Dedifferentiated amniotic fluid mesenchymal stem cell (primary cell): ENCODE measurements around the gene DCXR.

Source experiments
- DNase-seq: peaks from one replicate; pipeline ENCODE4 v3.0.0-alpha.2; 2016; ENCODE audit errors: extremely low spot score

The DCXR gene

DNA sequence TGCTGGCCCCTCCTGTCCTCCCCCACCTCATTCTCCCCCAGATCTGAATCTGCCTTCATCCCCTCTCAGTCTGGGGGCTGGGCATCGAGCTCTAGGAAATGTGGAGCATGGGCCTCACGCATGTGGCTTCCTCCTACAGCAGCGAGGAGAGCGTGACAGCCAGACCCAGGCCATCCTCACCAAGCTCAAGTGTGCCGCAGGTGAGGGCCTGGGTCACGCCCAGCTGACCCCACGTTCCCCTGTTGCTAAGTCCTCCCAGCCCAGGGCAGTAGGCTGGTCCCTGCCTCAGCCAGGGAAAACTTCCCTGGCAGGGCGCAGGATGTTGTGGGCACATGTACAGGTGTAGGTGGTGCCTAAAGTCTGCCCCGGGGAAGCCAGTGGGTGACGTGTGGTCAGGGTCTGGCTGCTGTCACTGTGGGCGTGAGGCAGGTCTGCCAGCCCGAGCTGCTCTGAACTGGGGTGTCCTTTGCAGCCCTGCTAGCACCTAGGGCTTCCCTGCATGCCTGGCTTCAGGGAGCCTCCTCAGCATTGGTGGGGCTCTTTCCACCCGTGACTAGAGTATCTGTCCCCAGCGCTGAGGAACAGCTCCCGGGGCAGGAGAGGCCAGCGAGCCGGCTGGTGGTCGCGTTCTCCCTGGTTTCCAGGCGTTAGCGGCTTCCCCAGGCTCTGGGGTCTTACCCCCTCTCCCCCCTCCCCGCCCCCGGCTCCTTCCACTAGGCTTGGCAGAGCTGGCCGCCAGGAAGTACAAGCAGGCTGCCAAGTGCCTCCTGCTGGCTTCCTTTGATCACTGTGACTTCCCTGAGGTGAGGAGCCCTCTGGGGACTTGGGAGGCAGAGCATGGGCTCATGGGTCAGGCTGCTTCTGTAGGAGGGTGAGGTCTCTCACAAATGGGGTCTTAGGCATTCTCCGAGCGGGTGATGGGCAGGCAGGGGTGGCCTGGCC, 17.8 kb upstream of the DCXR start:
- DNase-seq, result no peak

DNA sequence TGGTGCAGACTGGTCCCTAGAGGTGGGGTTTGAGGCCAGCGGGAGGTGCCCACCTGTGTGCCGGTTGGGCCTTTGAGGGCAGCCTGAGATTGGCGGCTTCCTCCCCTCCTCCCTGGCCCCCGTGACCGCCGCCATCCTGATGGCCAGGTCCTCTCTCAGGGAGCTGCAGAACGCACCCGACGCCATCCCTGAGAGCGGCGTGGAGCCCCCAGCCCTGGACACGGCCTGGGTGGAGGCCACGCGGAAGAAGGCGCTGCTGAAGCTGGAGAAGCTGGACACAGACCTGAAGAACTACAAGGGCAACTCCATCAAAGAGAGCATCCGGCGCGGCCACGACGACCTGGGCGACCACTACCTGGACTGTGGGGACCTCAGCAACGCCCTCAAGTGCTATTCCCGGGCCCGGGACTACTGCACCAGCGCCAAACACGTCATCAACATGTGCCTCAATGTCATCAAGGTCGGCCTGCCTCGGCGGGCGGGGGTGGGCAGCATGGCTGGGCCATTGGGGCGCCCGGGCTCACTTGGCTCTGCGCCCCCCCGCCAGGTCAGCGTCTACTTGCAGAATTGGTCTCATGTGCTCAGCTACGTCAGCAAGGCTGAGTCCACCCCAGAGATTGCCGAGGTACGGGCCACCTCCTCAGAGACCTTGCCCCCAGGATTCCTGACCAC, 17.0 kb upstream of the DCXR start:
- no peak for DNase-seq

- DNase-seq, result no peak
Measured at GRCh38 chr17:82053556-82054263, 16.2 kb upstream of the DCXR start.

DNA sequence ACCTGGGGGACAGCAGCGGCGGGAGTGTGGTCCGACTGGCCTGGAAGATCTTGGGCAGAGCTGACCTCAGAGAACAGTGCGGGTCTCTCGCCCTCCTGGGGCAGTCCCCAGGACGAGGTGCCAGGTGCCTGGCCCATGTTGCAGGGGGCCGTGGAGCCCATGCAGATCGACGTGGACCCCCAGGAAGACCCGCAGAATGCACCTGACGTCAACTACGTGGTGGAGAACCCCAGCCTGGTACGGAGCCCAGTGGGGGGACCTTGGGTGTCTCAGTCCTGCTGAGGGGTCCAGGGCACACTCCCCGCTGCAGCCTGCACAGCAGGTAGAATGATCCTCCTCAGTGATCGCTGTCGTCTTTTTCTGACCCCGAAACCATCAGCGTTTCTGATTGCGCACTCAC, 15.6 kb upstream of the DCXR start:
- no peak for DNase-seq

DNA sequence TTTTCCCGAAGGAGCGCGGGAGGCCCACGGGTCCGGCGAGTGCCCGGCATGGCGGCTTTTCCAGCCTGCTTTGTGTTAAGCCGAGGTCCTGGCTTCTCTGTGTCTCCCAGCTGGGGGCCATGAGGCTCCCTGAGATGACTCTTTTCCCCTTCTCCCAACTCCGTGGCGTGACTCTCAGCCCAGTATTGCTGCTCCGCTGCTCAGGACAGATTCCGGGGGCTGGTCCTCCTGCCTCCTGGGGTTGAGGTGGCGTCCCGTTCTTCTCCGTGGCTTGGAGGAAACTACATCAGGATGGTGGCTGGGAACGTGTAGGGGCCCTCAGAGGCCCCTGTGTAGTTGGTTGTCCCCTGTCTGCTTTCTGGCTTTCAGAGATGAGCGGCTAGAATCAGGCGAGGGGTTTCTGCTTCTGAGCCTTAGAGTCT, 15.2 kb upstream of the DCXR start:
- no peak for DNase-seq

GRCh38 chr17:82051776-82052637, 14.5 kb upstream of the DCXR start, which contains the start of the genes GPS1 and RFNG:
GPS1 (plus strand) TSS chr17:82051898; CDS start chr17:82051932, 34 bp downstream.
RFNG (minus strand) TSS chr17:82051811; CDS start chr17:82051766, 45 bp downstream.
- DNase-seq, result no peak

GRCh38 chr17:82050761-82051641, 13.5 kb upstream of the DCXR start:
- no peak for DNase-seq

GRCh38 chr17:82050152-82050760, 12.8 kb upstream of the DCXR start:
- DNase-seq, result no peak

DNA sequence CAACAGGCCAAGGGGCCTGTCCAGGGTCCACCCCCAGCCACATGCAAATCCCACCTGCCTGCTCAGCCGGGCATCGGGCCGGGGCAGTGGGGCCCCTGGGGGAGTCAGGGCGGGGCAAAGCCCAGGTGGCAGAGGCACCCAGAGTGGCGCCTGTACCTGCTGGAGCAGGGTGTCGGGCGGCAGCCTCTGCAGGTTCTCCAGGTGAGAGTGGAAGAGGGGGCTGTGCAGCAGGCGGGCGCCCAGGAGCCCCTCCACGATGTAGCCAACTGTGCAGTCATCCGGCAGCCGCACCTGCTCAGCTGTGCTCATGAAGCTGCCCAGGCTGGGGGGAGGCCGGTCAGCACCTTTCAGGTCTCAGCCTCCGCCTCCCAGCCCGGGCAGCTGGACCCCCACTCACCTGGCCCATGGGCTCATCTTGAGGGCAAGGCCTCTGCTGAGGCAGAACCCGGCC, 12.0 kb upstream of the DCXR start:
- DNase-seq, result no peak

- DNase-seq, result no peak
Measured at GRCh38 chr17:82049106-82049505, 11.6 kb upstream of the DCXR start.

- no peak for DNase-seq
Measured at GRCh38 chr17:82048571-82048971, 11.1 kb upstream of the DCXR start.

- DNase-seq, result no peak
Measured at GRCh38 chr17:82047914-82048570, 10.5 kb upstream of the DCXR start.

- no peak for DNase-seq
Measured at GRCh38 chr17:82047379-82047778, 9.9 kb upstream of the DCXR start.

GRCh38 chr17:82046903-82047302, 9.4 kb upstream of the DCXR start:
- DNase-seq, result no peak

GRCh38 chr17:82045936-82046484, 8.5 kb upstream of the DCXR start:
- DNase-seq, result no peak

DNA sequence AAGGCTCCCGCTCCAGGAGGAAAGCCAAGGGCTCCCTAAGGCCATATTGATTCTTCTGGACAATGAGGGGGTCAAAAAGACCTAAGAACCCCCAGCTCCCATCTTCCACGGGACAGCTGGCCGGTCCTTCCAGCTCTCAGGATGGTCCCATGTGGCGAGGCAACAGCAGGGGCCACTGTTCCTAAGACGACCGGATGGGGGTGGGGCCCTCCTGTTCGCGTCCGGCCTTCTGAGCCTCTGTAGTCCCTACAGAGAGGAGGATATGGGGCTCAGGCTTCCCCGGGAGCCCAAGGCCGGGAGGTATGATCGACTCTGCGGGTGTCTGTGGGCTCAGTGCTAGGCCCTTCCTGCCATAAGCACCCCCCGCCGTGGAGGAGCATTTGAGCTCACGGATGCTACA, 6.0 kb upstream of the DCXR start:
- no peak for DNase-seq

- no peak for DNase-seq
Measured at GRCh38 chr17:82042649-82043048, 5.2 kb upstream of the DCXR start.

DNA sequence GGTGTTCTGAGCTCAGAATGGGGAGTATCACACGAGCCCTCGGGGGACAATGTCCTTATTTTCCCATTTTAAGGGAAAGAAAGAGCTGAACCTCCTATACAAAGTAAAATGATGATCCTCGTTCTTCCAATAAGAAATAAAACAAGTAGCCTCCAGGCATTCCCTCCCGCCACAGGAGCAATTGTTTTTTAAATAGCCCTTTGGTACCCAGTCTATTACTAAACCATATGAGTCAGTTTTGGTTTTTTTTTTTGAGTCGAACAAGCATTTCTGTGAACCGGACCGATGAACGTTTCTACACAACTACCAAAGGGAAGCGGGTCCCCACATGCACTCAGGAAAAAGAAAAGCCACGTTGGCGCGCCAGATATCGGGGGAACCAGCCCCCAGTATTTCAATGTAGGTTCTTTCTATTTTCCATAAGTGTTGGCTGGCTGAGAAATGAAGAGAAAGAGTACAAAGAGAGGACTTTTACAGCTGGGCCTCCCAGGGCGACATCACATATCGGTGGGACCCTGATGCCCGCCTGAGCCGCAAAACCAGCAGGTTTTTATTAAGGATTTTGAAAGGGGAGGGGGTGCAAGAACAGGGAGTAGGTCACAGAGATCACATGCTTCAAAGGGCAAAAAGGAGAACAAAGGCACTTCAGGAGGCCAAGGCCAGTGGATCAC, 3.8 kb upstream of the DCXR start:
- no peak for DNase-seq
